Measurements from ENCODE around the gene TECR.

The TECR gene

DNA sequence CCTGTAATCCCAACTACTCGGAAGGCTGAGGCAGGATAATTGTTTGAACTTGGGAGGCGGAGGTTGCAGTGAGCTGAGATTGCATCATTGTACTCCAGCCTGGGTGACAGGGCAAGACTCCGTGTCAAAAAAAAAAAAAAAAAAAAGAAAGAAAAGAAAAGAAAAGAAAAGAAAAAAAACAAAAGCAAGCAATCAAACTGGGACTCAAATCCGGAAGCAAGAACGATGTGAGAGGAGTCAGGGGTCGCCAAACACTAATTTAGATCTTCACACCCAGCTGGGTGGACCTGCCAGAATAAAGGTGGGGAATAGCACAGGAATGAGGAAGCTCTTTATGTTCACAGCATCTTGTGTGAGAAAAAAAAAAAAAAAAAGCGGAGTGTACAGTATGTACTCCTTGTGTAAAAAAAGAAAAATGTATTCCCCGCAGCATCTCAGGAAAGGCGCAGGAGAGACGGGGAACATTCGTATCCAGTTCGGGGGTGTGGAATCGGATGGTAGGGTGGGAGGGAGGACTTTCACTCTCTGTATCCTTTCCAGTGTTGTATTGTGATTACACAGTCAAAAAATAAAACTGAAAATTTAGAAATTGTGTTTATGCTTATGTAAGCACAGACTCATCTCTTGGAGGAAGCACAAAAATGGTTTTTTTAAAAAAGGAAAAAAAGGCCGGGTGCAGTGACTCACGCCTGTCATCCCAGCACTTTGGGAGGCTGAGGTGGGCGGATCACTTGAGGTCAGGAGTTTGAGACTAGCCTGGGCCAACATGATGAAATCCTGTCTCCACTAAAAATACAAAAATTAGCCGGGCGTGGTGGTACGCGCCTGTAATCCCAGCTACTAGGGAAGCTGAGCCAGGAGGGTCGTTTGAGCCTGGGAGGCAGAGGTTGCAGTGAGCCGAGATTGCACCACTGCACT is 18.8 kb upstream of the TECR start:
- DNase-seq = no peak

DNA sequence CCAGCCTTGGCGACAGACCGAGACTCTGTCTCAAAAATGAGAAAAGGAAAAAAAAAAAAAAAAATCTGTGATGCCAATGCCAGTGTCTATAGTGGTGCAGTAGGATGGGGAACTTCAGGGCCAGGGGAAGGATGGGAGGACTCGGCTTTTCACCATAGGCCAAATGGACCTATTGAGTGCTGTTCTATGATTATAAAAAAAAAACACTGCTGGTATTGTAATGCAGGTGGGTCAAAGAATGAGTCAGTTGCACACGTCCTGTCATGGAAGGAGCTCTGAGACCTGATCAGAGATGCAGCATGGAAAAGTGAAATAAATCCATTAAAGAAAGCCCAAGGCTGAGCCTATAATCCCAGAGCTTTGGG is 18.2 kb upstream of the TECR start:
- no peak for DNase-seq

DNA sequence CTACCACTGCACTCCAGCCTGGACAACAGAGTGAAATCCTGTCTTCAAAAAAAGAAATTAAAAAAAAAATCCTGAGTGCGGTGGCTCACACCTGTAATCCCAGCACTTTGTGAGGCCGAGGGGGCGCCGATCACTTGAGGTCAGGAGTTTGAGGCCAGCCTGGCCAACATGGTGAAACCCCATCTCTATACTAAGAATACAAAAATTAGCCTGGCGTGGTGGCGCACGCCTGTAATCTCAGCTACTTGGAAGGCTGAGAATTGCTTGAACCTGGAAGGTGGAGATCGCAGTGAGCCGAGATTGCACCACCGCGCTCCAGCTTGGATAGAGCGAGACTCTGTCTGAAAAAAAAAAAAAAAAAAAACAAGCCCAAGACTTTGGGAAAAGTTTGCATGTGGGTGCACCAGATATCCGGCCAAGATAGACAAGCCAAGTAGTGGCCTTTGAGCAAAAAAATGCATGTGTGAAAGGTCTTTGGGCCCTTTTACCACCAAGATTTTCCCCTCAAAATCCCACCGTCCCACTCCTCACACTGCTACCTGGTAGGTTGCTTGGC is 16.9 kb upstream of the TECR start:
- no peak for DNase-seq

DNA sequence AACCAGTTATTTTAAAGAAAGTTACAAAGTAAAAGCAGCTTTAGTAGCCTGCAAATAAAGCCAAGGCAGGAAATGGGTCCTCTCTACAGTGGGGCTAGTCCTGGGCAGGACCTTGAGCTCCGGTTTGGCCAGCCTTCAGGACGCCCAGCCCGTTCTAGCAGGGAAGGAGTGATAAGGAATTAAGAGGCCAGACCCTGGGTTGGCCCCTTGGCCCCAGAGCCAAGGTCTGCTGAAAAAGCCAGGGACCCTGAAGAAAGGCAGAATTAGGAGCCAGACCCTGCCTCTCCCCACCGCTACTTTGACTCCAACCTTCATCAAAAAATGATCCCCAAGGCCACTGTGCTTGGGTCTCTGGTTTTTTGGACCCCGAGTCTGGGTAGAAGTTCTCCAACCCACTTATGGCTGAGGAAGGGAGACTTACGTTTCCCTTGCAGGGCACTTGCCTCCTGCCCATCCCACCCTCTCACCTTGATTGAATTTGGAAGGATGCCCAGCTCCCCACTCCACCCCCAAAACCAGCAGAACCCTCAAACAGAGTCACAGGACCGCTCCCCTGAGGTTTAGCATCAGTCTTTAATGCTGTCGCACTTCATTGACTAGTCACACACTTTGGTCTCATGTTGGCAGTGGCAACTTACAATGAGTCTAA is 15.1 kb upstream of the TECR start:
- no peak for DNase-seq

DNA sequence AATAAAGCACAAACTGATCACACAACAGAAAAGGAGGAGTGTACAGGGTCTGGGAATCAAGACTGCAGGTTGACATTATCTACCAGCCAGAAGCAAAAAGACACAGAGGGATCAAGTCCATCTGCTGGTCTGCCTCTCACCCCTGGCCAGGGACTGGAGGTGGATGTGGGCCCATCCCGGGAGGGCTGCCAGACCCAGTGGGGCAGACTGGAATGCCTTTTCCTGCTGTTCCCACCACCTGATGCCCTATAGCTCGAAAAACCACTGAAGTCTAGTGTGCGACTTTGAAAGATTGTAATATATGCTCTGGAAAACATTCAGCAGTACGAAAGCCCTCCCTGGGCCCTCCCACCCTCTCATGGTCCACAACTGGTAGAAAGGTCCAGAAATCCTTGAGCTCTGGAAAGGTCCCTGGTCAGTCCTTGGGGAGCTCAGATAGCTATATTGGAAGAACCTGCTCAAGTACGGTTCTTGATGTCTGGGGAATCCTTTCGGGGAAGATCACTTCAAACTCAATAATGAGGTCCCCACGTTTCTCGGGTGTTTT is 13.8 kb upstream of the TECR start:
- no peak for DNase-seq

DNA sequence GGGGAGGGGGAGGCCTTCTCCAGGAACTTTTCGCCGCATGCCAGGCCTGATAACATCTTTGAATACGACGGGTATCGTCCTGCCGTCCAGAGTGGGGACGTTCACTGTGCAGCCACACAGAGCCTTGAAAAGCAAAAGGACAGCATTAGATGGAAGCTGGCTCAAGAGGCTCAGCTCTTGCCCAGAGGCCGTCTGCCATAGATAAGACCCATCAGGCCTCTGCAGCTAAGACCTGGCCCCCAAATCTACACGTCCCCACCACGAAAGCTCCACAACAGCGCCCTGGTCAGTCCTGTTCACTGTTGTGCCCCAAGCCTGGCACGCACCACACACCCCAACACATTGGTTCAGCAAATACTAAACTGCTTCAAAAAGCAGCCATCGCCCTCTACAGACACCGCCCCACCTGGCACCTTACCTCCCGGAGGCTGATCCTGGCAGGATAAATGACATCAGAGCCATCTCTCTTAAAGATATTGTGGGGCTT is 13.3 kb upstream of the TECR start:
- DNase-seq = no peak

DNA sequence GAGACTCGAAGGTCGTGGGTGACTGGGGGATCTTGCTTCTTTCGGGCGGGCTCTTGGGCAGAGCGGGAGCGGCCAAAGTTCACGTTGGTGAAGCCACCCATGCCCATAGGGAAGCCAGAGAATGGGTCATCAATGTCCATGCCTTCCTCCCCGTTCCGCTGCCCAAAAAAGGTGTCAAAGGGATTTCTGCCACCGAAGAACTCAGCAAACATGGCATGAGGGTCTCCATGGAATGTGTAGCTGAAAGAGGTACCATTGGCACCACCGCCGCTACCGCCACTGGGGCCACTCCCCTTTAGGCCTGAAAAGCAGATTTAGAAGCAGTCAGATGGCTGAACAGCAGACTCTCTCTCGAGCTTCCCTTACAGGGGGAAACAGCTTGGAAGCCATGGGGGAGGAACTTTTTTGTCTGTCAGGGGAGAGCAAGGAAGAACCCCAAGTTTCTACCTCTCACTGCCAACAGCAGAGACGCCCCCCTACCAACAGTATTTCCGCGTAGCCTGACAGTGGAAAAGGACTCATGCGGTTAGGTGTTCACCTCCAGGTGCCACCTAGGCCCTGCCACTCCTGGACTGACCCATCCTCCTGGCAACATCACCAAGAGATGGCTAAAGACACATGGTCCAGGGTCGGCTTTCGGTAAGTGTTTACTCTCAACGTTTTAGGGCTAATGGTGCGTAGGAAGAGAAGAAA is 12.5 kb upstream of the TECR start:
- DNase-seq = no peak

DNA sequence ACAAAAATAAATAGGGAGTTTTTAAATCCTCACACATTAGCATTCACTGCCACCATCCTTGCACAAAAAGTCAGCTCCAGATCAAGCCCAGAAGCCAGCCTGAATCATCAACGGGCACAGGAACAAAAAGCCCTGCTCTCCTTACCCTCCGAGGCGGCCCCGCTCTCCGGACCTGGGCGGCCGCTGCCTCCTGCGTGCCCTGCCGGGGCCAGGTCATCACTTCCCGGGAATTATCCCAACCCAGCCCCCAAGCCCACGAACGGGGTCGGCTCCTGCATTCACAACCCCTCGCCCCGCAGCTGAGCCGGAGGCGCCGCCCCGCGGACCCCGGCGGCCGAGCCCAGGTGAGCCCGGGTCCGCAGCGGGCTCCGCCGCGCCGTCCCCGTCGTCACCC is 12.0 kb upstream of the TECR start:
- no peak for DNase-seq

DNA sequence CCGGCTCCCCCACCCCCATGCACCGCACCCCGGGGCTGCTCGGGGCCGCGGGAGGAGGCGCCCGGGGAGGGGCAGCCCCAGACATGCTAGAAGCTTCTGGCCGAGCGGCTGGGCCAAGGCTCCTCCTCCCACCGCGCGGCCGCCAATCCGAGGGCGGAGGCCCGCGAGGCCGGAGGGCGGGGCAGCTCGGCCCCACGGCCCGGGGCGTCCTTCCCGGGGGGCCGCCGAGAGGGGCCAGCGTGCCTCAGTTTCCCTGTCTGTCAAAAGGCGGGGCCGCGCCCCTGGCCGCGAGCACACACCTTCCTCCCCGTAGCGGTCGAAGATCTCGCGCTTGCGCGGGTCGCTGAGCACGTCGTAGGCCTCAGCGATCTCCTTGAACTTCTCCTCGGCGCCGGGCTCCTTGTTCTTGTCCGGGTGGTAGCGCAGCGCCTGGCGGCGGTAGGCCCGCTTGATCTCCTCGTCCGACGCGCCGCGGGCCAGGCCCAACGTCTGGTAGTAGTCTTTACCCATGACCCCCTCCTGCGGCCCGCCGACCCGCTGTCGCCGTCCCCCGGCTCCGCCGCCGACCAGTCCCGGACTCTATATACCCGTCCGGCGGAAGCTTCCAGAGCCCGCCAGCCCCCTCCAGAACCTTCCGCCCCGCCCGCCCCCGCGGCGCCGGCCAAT is 11.4 kb upstream of the TECR start, which contains the start of gene DNAJB1:
DNAJB1 (minus strand) TSS at position 558 of the 666 bp plus-strand sequence; CDS start at position 510, 48 bp downstream.
- no peak for DNase-seq

DNA sequence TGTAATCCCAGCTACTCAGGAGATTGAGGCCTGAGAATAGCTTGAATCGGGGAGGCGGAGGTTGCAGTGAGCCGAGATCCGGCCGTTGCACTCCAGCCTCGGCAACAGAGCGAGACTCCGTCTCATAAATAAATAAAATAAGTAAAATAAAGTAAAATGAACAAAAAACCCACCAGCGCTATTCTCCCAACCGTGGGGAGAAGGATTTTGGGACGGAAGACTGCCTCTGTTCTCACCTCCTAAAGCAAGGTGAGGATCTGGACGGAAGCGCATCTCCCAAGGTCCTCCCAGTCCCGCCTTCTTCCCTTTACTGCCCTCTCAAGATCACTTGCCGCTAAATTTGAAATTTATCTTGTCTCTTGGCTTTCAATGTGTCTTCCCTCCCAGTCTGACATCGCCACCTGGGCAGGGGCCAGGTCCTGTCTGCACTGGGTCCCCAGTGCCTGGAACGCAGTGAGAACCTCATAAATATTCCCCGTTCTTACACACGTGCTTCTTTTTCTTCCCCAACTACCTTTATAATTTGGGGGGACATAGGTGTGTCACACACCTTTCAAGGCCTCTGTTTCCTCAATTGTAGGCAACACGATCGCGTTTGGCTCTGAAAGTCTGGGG is 10.0 kb upstream of the TECR start:
- DNase-seq = no peak

DNA sequence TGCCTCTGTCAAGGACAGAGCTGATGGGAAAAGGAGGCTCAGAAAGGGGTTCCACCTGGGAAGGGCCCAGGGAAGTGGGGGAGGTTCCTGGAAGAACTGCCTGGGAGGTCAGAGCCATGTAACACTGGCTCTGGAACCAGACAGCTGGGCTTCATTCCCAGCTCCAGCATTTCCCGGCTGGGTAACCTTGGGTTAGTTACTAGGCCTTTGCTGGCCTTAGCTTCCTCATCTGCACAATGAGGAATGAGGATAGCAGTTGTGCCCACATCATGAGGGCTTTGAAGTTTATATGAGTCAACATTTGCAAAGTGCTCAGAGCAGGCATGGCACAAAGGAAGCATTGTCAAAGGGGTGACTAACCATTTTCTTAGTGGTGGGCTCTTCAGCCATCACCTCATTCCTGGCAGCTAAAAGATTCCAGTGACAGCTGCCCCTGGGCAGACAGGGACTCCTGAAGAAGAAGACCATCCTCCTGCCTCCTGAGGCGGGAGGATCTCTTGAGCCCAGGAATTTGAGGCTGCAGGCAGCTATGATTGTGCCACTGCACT is 9.5 kb upstream of the TECR start:
- DNase-seq = no peak

DNA sequence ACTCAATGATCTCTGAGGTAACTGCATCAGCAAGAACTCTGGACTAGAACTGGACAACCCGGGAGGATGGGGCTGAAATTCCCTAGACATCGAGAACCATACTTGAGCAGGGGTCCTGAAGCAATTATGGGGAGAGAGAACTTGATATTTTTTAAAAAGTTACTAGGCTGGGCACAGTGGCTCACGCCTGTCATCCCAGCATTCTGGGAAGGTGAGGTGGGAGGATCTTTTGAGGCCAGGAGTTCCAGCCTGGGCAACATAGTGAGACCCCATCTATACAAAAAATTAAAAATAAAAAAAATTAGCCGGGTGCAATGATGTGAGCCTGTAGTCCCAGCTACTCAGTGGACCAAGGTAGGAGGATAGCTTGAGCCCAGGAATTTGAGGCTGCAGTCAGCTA is 8.9 kb upstream of the TECR start:
- DNase-seq = no peak

DNA sequence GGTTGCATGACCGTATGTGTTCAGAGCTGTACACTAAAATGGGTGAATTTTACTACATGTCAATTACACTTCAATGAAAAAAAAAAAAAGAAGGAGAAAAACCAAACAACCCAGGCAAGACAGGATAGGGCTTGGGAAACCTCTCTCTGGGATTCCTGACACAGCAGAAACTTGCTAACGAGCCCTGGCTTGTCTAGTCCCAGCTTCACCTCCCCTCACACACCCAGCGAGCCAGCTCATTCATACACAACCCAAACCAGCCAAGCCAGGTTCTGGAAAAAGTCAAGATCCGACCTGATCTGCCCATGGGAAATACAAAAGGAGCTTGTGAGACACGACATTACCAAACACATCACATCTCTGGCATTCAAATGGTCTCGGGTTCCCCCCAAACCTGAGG is 3.7 kb upstream of the TECR start:
- no peak for DNase-seq

DNA sequence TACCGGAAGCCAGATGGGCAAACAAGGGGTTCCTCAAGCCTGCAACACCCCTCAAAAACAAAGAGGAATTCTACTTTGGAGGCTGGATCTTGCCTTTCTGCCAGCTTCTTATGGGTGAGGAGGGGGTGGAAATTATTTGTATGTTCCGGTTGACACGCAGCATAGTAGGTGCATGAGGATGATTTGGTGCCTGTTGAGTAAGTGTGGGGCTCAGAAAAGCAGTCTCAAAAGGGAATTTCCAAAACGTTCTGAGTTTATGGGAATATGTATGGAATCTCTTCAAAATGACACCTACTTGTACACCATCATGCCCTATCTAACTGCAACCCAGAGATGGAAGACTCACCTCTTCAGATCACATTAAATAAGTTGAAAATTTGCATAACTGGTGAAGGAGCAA is 3.0 kb upstream of the TECR start:
- no peak for DNase-seq

DNA sequence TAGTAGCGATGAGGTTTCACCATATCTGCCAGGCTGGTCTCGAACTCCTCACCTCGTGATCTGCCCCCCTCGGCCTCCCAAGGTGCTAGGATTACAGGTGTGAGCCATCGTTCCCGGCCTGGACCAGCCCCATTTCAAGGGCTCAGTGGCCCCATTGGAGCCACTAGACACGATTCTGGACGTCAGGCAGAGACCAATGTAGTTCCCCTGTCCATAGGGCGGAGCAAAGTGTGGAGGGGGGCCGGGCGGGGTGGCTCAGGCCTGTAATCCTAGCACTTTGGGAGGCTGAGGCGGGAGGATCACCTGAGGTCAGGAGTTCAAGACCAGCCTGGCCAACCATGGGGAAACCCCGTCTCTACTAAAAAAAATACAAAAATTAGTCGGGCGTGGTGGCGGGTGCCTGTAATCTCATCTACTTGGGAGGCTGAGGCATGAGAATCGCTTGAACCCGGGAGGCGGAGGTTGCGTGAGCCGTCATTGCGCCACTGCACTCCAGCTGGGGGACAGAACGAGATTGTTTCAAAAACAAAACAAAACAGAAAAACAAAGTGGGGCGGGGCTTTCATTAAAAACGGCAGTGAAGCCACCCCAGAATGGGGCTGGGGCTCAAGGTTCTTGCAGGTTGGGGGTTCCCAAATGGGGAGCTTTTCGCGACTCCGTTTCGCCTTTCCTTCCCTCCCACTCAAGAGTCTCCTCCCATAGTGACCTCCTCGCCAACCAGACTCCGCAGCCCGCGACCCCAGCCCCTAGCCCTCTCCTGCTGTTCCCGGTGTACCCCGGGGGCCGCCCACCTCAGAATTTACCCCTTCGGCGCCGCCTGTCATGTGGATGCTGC is 758 bp upstream of the TECR start:
- DNase-seq = no peak

DNA sequence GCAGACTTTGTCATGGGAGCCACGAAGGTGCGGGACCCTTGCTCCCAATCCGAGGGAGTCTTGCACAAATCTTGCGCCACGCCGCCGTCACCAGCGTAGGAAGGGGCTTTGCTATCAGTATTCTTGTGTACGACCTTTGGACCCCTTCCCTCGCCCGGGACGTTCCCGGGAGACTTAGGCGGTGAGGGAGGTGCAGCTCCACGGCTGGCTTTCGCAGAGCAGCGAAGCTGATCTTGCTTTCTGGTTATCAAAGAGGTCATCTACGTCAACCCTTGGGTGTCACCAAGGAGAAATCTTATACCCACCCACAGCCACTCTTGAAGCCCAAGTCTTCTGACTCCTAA is 583 bp downstream of the TECR start:
- DNase-seq = no peak

DNA sequence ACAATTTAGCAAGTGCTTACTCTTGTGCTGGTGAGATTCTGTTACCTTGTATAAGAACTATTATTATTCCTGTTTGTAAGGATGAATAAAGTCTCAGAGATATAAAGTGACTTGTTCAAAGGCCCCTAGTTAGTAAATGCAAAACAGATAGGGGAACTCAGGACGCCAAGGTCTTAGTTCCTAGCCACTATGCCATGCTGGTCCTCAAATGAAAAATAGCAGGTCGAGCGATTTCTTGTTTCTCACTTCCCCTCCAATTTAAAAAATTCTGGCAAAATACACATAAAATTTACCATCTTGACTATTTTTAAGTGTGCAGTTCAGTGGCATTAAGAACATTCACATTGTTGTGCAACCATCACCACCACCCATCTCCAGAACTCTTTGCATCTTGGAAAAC is 1.1 kb downstream of the TECR start:
- no peak for DNase-seq

DNA sequence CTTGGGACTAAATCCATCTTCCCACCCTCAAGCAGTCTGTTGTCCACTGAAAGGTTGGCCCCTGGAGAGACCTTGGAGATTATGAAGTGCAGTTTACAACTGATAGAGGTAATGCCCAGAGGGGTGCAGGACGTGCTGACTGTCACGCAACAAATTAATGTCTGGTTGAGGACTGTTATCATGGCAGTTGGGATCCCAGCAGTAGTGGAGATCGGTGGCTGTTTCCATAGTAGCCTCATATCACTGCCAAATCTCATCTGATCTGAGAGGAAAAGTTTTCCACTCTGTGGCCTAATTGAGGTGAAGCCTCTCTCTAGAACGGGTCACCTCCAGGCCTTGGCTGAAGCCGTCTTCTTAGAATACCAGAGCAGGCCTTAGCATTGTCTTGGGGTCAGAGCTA is 4.1 kb downstream of the TECR start:
- DNase-seq = no peak

DNA sequence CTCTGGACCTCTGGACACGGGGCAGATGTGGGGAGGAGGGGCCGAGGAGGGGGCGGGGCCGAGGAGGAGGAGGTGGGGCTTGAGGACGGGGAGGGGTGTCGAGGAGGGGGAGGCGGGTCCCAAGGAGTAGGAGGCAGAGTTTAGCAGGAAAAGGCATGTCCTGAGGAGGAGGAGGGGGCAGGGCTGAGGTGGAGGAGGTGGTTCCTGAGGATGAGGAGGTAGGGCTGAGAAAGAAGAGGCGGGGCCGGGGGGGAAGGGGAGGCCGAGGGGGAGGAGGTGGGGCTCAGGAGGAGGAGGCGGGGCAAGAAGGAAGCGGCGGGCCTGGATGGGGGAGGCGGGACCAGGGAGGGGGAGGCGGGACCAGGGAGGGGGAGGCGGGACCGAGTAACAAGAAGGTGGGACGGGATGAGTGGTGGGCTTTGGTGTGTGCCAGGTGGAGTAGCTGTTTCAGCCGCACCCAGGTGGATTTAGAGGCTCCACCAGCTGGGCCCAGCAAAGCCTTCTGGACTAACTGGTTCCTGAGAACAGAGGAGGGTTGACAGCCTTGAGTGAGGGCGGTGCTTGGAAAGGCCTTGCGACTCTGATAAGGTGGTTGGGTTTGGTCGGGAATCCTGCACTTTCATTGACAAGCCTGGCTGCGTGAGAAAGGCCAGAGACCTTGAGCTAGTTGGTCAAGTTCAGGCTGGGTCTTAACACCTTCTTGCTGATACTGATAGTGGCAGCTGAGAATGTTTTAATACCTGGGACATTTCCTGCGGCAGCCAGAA is 7.7 kb downstream of the TECR start:
- DNase-seq = no peak

All from NCI-H1694 treated with DMSO at 0.1 percent for 48 hours (cell line).